ENCODE results near the gene MEIS2.

DNA sequence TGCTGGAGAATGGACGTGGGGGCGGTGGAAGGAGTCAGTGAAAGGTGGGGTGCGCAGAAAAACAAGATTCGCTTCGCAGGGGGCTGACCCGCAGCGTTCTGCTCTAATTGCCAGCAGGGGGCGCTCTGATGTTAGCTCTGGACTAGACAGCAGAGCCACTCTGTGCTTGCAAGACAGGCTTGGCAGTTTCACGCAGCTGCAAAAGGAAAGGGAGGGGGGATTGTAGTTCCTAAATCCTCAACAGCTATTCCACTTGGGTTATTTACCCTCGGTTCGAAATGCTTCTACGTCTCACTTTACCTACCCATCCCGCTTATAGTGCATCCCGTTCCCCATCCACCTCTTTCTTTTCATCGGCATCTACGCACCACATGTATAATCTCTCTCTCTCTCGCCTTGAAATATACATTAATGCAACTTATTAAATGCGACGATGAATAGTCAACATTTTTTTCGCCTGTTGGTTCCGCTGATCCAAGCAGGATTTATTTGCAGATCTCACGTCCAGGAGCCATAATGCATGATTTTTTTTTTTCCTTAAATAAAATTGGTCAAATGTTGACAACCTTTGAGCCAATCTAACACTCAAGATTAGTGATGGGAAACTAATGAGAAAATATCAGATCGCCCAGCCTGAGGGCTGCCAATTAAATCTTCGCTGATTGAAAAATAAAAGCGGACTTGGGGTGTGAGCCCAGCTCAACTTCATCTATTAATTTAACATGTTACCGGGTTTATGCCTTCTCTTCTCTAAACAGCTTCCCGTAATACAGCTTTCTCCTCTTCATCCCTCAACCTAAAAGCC lies 216.4 kb downstream of the MEIS2 start:
- TF ChIP-seq, protein P1, sequence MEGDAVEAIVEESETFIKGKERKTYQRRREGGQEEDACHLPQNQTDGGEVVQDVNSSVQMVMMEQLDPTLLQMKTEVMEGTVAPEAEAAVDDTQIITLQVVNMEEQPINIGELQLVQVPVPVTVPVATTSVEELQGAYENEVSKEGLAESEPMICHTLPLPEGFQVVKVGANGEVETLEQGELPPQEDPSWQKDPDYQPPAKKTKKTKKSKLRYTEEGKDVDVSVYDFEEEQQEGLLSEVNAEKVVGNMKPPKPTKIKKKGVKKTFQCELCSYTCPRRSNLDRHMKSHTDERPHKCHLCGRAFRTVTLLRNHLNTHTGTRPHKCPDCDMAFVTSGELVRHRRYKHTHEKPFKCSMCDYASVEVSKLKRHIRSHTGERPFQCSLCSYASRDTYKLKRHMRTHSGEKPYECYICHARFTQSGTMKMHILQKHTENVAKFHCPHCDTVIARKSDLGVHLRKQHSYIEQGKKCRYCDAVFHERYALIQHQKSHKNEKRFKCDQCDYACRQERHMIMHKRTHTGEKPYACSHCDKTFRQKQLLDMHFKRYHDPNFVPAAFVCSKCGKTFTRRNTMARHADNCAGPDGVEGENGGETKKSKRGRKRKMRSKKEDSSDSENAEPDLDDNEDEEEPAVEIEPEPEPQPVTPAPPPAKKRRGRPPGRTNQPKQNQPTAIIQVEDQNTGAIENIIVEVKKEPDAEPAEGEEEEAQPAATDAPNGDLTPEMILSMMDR (IDR thresholded peaks at IDR 0.05), result peak; percentile 69
- no peak for TF ChIP-seq POLR2A (IDR thresholded peaks at IDR 0.05; ENCODE audit: low read length)
- peak; percentile 82 to 86 for TF ChIP-seq RAD21 (conservative IDR thresholded peaks at IDR 0.05 in 1 of 2, IDR thresholded peaks at IDR 0.05 in 1 of 2)
- TF ChIP-seq, protein P2, sequence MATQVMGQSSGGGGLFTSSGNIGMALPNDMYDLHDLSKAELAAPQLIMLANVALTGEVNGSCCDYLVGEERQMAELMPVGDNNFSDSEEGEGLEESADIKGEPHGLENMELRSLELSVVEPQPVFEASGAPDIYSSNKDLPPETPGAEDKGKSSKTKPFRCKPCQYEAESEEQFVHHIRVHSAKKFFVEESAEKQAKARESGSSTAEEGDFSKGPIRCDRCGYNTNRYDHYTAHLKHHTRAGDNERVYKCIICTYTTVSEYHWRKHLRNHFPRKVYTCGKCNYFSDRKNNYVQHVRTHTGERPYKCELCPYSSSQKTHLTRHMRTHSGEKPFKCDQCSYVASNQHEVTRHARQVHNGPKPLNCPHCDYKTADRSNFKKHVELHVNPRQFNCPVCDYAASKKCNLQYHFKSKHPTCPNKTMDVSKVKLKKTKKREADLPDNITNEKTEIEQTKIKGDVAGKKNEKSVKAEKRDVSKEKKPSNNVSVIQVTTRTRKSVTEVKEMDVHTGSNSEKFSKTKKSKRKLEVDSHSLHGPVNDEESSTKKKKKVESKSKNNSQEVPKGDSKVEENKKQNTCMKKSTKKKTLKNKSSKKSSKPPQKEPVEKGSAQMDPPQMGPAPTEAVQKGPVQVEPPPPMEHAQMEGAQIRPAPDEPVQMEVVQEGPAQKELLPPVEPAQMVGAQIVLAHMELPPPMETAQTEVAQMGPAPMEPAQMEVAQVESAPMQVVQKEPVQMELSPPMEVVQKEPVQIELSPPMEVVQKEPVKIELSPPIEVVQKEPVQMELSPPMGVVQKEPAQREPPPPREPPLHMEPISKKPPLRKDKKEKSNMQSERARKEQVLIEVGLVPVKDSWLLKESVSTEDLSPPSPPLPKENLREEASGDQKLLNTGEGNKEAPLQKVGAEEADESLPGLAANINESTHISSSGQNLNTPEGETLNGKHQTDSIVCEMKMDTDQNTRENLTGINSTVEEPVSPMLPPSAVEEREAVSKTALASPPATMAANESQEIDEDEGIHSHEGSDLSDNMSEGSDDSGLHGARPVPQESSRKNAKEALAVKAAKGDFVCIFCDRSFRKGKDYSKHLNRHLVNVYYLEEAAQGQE (IDR thresholded peaks at IDR 0.05), result no peak
